ENCODE data around the gene TBC1D16.
"Not testable (repeated sequence)": the region's sequence is repeated elsewhere in the genome, so short reads cannot be mapped to it uniquely, and the experiment has no call there.

TBC1D16 gene

DNA sequence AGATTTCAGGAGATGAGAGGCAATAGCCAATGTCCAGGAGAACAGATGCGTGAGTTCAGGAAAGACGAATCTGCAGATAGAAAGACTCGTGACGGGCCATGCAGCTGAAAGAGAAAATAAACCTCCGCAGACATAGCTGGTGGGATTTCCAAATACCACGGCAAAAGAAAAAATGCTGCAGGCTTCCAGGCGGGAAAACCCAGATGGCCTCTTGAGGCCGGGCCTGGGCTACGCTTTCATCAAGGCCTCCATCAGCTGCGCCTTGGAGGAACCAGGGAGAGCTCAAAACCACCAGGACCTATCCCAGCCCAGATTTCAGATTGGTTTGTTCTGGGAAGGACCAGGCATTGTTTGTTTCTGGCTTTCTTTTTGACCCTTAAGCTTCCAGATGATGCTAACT lies 17.4 kb upstream of the TBC1D16 start:
- DNase-seq (ENCODE audit: low spot score) = no peak

DNA sequence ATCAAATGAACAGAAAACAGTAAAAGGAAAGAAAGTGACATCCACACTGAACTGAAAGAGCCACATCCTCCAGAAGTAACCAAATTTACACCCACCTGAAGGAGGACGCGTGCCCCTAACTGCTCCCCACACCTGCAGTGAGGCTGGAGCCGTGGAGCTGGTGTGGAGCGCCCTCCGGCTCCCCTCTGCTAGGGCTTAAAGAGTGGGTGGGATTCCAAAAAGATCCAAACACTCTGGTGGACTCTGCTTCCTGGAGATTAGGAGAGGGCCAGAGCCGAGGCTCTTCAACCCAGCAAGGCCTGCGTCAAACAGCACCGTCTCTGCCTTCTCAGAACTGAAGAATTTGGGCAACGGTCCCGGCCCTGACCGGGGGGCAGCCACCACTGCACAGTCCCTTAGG lies 16.0 kb upstream of the TBC1D16 start:
- no peak for DNase-seq (ENCODE audit: low spot score)

DNA sequence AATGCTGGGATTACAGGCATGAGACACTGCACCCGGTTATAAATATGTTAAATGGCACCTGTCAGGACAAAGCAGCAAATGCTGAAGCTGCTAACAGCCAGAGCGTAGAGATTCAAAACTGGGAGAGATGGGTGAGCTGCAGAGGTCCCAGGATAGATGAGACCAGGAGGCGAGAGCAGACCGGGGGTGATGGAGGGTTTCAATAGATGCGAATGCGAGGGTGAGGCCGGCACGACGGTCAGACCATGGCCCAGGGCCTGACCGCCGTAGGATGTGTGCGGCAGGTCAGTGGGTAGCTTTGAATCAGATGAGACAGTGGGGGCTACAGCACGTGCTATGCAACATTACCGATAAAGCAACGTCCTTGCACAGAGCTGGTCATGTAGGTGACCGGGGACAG lies 15.0 kb upstream of the TBC1D16 start:
- no peak for DNase-seq (ENCODE audit: low spot score)

DNA sequence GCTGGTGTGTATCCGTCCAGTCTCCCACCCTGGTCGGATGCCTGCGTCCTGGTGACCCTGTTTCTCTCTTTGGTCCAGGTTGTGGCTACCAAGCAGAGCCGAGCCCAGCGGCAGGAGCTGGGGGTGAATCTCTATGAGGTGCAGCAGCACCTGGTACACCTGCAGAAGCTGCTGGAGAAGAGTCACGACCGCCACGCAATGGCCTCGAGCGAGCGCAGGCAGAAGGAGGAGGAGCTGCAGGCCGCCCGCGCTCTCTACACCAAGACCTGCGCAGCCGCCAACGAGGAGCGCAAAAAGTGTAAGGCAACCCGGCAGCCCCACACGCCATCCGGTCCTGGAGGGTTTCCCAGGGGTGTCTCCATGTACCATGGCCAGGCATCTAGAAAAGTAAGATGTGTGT lies 14.3 kb upstream of the TBC1D16 start:
- no peak for DNase-seq (ENCODE audit: low spot score)

DNA sequence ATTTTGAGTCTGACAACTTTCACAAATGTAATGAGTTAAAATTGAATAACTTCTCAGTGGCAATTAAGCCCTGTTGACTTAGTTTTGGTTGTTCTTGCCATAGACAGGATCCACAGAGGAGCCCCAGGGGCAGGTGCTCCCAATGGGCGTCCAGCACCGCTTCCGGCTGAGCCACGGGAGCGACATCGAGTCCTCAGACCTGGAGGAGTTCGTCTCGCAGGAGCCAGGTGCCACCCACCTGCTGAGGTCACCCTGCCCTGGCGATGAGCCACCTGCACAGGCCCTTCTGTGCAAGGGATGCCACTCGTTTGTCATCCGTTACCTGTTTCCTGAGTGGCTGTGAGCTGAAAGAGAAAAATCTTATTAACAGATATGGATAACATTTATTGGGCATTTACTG lies 11.5 kb upstream of the TBC1D16 start:
- DNase-seq (ENCODE audit: low spot score) = no peak

DNA sequence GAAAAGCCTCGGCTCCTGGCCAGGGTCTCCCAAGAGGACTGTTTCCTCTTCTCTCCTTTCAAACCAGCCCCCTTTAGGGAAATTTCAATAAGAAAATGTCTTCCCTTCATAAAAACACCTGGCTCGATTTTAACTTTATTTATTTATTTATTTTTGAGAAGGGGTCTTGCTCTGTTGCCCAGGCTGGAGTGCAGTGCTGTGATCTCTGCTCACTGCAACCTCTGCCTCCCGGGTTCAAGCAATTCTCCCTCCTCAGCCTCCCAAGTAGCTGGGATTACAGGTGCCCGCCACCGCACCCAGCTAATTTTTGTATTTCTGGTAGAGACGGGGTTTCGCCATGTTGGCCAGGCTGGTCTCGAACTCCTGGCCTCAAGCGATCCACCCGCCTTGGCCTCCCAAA lies 11.0 kb upstream of the TBC1D16 start:
- DNase-seq (ENCODE audit: low spot score) = not testable (repeated sequence)

DNA sequence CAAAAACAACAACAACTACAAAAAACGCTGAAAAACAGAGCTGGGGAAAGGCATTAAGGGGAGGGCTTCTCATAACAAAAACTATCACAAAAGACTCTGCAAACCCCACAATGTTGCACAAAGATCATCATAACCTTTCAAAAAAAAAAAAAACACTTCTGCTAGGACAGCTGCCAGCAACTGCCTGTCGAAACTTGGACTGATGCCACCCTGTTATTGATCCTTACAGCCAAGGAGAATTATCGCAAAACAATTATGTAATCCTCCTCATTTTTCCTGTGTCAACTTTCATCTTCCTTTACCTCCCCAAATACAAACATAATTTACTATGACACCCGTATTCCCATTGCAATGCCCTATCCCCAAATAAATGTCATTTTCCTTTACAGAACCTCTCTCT lies 10.0 kb upstream of the TBC1D16 start:
- DNase-seq (ENCODE audit: low spot score) = no peak

DNA sequence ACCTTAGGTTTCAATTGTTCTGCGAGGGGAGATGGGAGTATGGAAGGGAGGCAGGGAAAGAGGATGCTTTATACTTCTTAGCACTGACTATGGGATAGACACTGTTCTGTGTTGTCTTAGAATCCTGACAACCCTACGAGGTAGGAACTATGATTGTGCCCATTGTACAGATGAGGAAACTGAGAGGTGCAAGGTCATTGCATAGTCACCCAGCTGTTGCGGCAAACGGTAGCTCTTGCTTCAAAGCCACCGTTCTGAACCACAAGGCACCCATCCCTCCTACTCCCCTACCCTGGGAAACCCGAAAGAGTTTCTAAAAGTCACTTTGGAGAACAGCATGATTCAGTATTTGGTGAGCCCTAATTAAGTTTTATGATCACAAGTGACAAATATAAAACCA lies 8.3 kb upstream of the TBC1D16 start:
- DNase-seq (ENCODE audit: low spot score) = no peak

DNA sequence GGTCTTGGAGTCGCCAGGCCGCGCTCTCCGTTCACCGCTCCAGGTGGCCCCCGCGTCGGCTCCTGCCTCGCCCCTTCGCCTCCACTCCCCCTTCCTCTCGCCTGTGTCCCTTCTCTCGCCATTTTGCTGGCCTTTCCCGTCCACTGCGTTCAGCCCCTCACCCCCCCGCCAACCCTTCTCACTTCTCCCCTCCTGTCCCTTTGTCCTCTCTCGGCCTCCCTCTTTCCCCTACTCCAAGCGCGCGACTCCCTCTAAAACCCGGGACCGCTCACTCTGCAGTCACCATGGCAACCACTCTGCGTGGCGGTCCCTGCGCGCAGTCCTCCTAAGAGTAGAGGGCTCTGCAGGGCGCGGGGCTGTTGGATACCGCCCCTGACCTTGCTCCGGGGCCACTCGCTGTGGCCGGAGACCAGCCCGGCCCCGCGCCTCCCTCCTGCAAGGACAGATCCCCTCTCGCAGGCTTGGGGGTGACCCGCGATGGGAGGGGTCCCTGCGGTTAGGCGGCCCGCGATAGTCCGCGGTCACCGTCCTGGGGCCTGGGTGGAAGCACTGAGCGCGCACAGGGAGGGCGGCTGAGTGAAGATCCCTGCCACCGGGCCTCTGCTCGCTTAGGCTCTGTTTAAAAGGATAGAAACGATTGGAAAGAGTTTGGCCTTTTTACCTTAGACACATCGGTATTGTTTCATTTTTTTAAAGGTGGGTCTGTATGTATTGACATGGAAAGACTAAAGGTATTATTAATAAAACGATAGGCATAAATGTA lies 1.2 kb upstream of the TBC1D16 start:
- DNase-seq (ENCODE audit: low spot score) = peak; percentile 18

DNA sequence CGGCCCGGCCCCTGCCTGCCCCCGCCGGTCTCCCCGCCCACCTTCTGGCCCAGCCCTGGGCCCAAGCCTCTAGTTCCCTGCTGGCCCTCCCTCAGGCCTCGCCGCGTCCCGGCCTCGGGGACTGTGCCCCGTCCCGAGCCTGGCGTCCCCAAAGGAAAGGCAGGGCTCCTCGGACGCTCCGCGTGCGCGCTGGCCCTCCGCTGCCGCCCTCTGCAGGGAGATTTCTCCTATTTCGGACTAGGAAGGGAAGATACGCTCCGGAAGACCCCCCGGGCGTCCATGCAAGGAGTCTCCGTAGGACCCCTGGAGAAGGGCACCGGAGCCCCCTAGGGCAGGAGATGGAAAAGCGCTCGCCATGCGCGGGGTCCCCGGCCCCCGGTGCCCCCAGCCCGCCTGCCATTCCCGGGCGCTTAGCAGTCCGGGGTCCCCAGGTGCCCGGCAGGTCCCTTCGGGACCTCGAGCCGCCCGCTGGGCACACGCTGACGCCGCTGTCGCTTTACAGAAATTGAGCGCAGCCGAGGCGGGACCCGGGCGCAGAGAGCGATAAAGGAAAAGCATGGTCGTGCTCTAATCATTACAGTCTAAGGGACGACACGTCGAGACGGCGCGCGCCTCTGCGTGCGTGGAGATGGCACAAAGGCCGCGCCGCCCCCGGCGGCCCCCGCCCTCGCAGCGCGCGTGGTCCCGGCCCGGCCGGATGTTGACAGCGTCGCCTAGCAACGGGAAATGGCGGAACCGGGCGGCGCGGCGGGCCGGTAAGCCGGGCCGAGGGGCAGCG lies 454 bp upstream of the TBC1D16 start, which contains the start of gene CCDC40:
CCDC40 (plus strand) TSS at position 706 of the 778 bp plus-strand sequence; CDS start at position 727, 21 bp downstream.
- peak; percentile 63 for DNase-seq (ENCODE audit: low spot score)

DNA sequence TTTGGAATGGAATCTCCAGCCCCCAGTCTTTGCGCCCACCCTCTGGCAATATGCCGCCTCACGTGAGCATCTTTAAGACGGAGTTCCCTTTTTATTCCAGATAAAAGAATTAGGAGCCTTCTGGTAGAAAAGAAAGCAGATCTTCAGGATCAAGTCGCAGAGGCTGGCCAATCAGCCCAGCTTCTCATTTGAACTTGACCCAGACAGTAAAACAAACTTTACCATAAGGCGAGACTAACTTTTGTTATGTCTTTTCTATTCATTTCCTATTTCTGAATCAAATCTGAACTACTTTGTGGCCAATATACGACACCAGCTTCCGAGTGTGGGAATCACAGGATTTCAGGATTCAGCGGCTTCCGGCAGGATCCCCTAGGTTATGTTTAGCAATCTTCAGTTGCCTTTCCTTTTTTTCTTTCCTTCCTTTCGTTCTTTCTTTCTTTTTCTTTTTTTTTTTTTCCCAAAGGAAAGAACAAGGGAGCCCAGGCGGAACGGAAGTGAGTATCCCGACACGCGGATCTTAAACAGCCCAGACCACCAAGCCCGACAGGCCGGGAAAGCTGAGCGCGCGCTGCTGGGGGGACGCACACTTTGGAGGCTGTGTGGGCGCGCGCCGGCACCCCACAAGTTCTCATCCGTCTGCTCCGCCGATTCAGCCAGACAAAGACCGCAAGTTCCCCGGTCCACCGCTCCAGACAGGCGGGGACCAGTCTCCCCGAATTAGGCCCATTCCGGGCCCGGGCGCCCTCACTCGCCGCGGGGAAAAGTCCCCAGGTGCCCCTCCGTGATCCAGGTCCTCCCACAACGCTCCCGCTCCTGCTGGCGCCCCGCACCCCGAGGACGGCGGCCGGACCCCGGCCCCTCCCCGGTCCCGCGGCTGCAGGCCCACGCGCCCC lies 633 bp downstream of the TBC1D16 start:
- DNase-seq (ENCODE audit: low spot score) = peak; percentile 39

DNA sequence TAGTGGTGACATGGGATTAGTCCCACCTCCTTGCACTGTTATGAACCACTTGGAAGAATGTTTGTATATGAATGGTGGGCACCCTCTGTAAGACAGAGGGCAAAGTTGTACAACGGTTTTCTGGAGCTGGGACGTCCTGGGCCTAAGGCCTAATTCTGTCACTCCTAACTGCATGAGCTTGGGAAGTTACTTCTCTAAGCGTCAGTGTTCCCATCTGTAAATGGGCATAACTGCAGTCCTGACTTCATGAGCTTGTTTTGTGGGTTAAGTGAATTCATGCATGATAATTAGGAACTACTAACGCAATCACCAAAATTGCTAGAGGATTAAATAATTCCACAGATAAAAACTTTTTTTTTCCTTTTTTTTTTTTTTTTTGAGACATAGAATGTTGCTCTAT lies 1.8 kb downstream of the TBC1D16 start:
- DNase-seq (ENCODE audit: low spot score) = no peak

DNA sequence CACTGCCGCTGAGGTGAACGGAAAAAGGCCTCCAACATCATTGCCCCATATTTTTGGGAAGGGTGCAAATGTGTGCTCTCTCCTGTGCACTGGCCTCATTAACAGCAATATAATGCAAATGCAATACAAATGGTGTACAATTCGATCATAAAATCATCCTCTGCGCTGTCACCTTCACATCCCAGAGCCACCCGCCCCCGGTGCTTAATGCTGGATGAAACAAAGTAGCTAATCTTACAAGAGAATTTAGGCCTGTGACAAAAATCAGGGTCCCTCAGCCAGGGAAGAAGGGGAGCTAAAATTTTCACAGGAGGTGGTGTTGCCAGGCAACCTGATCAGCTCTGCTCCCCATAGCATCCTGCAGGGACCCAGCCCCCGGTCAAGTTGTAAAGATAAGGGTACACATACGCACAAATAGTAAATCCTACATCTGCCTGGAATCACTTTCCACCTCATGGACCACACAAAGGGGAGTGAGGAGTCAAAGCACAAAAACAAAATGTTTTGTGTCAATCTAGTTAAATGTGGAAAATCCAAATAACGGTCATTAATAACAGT lies 3.0 kb downstream of the TBC1D16 start:
- DNase-seq (ENCODE audit: low spot score) = no peak

DNA sequence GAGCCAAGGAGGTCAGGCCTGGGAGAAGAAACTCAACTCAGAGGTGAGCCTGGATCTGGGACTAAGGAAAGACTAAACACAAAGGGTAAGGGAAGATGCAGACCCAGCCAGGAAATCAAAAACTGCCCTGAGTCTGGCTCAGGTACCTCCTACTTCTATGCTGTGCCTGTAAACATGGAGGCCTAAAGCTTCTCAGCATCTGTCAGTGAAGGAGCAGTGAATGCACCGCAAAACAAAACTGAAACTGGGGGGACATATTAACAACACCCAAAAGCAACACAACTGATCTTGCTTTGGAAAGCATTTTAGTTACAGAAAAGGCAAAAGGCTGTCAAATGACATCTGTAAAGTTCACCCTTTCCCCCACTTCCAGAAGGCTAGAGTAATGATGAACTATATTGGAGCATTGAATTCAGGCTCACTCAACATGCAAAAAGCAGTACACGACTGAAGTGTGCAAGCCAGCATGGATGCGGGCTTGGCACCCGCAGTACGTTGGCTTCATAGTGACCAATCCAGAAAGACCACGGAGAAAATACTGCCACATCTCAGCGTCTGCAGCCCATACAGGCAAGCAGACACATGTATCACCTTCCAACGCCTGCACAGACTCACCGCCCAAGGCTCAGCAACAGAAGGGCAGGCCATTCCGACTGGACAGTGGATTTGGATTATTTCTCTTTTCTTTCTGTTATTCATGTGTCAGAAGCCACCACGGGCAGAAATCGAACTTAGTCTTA lies 3.8 kb downstream of the TBC1D16 start:
- no peak for DNase-seq (ENCODE audit: low spot score)

DNA sequence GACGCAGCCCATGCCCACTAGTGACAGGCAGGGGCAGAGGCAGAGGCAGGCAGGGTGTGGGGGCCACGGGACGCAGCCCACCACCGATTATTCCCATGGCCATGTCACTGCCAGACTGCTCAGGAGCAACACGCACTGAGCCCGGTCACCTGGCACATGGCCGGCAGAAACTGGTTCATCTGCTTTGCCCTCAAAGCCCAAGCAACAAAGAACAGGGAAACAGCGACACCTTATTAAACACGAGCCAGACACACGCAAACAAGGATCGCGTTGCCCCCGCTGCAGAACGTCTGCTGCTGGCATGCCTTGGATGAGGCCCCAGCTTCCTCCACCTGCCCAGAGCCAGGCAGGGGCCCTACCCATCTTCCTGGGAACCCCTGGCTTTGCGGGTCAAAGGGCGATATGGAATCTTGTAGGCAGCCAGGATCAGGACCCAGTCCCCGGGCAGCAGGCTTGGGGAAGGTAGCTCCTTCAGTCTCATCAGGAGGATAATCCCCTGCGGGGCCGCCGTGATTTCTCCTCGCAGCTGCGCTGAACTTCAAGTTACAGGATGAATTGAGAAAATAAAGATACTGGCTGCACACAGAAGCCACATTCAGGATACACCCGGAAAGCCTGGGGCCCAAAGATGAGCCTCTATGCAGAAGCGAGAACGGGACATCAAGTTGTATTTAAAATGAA lies 4.8 kb downstream of the TBC1D16 start:
- no peak for DNase-seq (ENCODE audit: low spot score)

DNA sequence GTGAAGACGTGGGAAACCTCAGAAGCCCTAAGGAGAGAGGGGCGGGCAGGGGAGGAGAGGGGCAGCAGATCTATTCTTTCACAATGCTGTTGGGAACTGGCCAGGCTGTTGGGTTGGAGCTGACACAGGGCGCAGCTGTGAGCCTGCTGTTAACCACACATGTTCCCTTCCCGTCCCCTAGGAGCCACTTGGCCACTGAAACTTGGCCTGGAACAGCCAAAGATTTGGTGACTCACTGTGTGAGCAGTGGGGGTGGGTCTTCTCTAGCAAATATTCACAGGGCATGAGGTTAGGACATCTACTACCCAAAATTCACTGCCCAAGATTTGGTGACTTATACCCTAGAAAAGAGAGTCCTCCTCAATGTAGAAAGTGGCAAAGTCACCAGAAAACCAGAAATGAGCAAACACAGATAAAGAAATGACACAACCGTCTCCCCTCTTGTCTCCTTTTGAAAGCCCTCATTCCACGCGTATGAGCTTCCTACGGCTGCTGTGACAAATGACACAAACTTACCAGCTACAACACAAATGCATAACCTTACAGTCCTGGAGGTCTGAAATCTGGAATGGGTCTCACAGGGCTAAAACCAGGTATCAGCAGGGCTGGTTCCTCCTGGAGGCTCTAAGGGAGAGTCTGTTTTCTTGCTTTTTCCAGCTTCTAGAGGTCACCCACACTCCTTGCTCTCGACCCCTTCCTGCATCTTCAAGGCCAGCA lies 6.3 kb downstream of the TBC1D16 start:
- DNase-seq (ENCODE audit: low spot score) = no peak

DNA sequence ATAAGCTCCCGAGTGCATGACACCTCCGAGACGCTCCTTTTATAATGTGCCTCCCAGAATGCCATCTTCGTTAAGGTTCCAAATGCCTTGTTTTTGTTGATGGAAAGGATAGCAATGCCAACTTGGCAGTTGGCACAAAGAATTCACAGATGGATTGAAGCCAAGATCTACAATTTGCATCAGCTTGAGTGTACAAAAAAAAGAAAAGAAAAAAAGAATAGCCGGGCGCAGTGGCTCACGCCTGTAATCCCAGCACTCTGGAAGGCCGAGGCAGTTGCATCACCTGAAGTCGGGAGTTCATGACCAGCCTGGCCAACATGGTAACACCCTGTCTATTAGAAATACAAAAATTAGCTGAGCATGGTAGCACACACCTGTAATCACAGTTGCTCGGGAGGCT lies 7.6 kb downstream of the TBC1D16 start:
- no peak for DNase-seq (ENCODE audit: low spot score)

DNA sequence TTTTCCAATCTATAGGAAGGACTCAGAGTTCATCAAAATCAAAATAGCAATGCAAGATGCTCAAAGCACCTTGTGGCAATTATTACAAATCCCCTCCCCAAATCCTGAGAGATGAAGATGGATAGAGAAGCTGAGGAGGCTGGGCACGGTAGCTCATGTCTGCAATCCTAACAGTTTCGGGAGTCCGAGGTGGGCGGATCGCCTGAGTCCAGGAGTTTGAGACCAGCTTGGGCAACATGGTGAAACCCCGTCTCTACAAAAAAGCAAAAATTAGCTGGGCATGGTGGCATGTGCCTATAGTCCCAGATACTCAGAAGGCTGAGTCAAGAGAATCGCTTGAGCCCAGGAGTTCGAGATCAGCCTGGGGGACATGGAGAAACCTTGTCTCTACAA lies 8.6 kb downstream of the TBC1D16 start:
- no peak for DNase-seq (ENCODE audit: low spot score)

DNA sequence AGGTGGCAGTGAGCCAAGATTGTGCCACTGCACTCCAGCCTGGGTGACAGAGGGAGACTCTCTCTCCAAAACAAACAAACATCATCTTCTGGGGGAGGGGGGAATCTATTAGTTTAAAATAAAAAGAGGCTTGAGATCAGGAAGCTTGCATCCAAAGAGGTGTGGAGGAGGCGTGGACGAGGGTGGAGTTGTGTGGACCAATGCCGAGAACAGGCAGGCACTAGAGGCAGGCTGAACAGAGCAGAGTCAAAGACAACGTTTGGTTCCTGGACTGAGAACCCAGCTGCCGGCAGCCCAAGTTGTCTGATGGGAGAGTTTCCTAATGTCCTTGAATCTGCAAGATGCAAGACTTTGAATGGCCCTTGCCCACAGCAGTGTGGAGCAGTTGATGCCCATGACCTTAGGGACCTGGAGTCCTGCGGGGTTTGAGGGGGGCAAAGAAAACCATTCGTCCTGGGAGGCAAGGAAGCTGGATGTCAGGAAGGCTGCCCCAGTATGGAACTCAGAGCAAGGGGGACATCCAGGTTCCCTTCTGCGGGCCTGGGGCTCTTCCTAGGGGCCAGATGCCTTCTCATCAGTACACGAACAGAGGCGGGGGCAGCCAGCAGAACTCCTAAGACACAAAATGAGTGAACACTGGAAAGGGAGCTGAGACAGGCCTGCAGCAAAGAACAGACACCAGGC lies 9.2 kb downstream of the TBC1D16 start:
- DNase-seq (ENCODE audit: low spot score) = no peak

DNA sequence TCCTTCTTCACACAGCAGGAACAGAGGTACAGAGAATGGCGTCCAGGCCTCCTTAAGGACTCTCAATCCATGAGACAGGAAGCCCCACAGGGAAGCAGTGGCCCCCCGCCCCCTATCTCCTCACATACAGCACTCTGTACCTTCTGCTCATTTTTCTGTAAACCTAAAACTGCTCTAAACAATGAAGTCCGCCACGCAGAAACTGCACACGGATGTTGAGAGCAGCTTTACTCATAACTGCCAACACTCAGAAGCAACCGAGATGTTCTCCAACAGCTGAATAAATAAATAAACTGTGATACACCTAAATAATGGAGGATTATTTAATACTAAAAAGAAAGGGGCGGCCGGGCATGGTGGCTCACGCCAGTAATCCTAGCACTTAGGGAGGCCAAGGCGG lies 9.9 kb downstream of the TBC1D16 start:
- no peak for DNase-seq (ENCODE audit: low spot score)
